HepG2 (cell line): ENCODE measurements around the gene ZNF454. TPM values are rescaled to one million over a fixed set of nuclear protein-coding genes. Genes with fewer than 3 reads are reported as not detected.

ENCODE experiments used
- ARNT2 ChIP-seq: sonication (generic); formaldehyde crosslinking; IDR thresholded peaks from 2 replicates; pipeline ENCODE4 v1.8.0; 2022; ENCODE audit warnings: mild to moderate bottlenecking, low read depth, missing genetic modification reagents, moderate library complexity
- BHLHE40 ChIP-seq: IDR thresholded peaks from 2 replicates; pipeline ENCODE4 v1.6.1; 2011; ENCODE audit warnings: low read length, improper control_type of control experiment
- CBX5 ChIP-seq: sonication (generic); formaldehyde crosslinking; IDR thresholded peaks from 2 replicates; pipeline ENCODE4 v1.4.0; 2020; ENCODE audit warnings: missing genetic modification reagents, borderline replicate concordance
- CEBPB ChIP-seq: IDR thresholded peaks from 2 replicates; pipeline ENCODE4 v1.6.1; 2011; ENCODE audit warnings: low read depth, low read length, improper control_type of control experiment, borderline replicate concordance
- CREB3 ChIP-seq: sonication (generic); formaldehyde crosslinking; IDR thresholded peaks from 2 replicates; pipeline ENCODE4 v1.5.0; 2020; ENCODE audit warnings: missing genetic modification reagents
- DMAP1 ChIP-seq: IDR thresholded peaks from 2 replicates; pipeline ENCODE4 v1.6.1; 2016
- ESRRA ChIP-seq: sonication (generic); formaldehyde crosslinking; IDR thresholded peaks from 2 replicates; pipeline ENCODE4 v1.5.1; 2020; ENCODE audit warnings: mild to moderate bottlenecking, low read depth, missing genetic modification reagents
- FOXA3 ChIP-seq: IDR thresholded peaks from 2 replicates; pipeline ENCODE4 v1.6.1; 2016; ENCODE audit warnings: missing genetic modification reagents, missing compliant biosample characterization
- FOXP1 ChIP-seq, 2 experiments: fragments of 450-650 bp in 1 of 2; IDR thresholded peaks; 2 replicates each; pipeline ENCODE4 v1.6.1; 2017 to 2018; ENCODE audit warnings: antibody characterized with exemption in 1 of 2
- JDP2 ChIP-seq: sonication (generic); formaldehyde crosslinking; IDR thresholded peaks from 2 replicates; pipeline ENCODE4 v1.8.1; 2022; ENCODE audit warnings: missing genetic modification reagents, borderline replicate concordance
- MAFG ChIP-seq: sonication (generic); formaldehyde crosslinking; IDR thresholded peaks from 2 replicates; pipeline ENCODE4 v1.5.1; 2020; ENCODE audit warnings: mild to moderate bottlenecking, missing genetic modification reagents
- MIER2 ChIP-seq: IDR thresholded peaks from 2 replicates; pipeline ENCODE4 v1.6.1; 2016; ENCODE audit warnings: missing biosample characterization, missing genetic modification reagents
- PCBP2 ChIP-seq: fragments of 200-400 bp; formaldehyde crosslinking; optimal IDR thresholded peaks from 2 replicates; pipeline ENCODE3; 2018; ENCODE audit warnings: low read length, low read depth; ENCODE audit not compliant: poor library complexity, severe bottlenecking
- RAD51 ChIP-seq: fragments of 450-650 bp; IDR thresholded peaks from 2 replicates; pipeline ENCODE4 v1.6.1; 2016; ENCODE audit warnings: borderline replicate concordance
- SOX13 ChIP-seq, 3 experiments: fragments of 450-650 bp in 1 of 3; sonication (generic) in 1 of 3; formaldehyde crosslinking in 1 of 3; IDR thresholded peaks in 2 of 3; conservative IDR thresholded peaks in 1 of 3; 2 replicates each; pipeline versions ENCODE4 v1.5.0 to v1.6.1; 2016 to 2020; ENCODE audit warnings: antibody characterized with exemption in 1 of 3, mild to moderate bottlenecking in 1 of 3, missing compliant biosample characterization in 1 of 3, missing genetic modification reagents in 1 of 3, moderate library complexity in 1 of 3
- SP5 ChIP-seq: IDR thresholded peaks from 2 replicates; pipeline ENCODE4 v1.6.1; 2016; ENCODE audit warnings: low read depth, borderline replicate concordance
- TEAD3 ChIP-seq: optimal IDR thresholded peaks from 2 replicates; pipeline ENCODE3; 2016; ENCODE audit warnings: borderline replicate concordance
- WIZ ChIP-seq: sonication (generic); formaldehyde crosslinking; IDR thresholded peaks from 2 replicates; pipeline ENCODE4 v1.5.1; 2020; ENCODE audit warnings: mild to moderate bottlenecking, missing genetic modification reagents
- ZBTB8A ChIP-seq: sonication (generic); formaldehyde crosslinking; IDR thresholded peaks from 2 replicates; pipeline ENCODE4 v1.4.0; 2020; ENCODE audit warnings: mild to moderate bottlenecking, low read depth, missing genetic modification reagents, borderline replicate concordance
- ZFYVE20 ChIP-seq: sonication (generic); formaldehyde crosslinking; IDR thresholded peaks from 2 replicates; pipeline ENCODE4 v1.8.0; 2023; ENCODE audit warnings: low read depth, mild to moderate bottlenecking, moderate library complexity, missing genetic modification reagents, borderline replicate concordance
- ZNF10 ChIP-seq: sonication (generic); formaldehyde crosslinking; IDR thresholded peaks from 2 replicates; pipeline ENCODE4 v1.4.0; 2020; ENCODE audit warnings: mild to moderate bottlenecking, low read depth, missing genetic modification reagents, borderline replicate concordance
- ZNF180 ChIP-seq: sonication (generic); formaldehyde crosslinking; IDR thresholded peaks from 2 replicates; pipeline ENCODE4 v1.4.0; 2020; ENCODE audit warnings: low read depth, missing genetic modification reagents, borderline replicate concordance
- ZNF484 ChIP-seq: sonication (generic); formaldehyde crosslinking; IDR thresholded peaks from 2 replicates; pipeline ENCODE4 v1.5.1; 2020; ENCODE audit warnings: mild to moderate bottlenecking, low read depth, missing genetic modification reagents, borderline replicate concordance
- ZNF557 ChIP-seq: sonication (generic); formaldehyde crosslinking; IDR thresholded peaks from 2 replicates; pipeline ENCODE4 v1.4.0; 2020; ENCODE audit warnings: missing genetic modification reagents
- ZNF724P ChIP-seq: sonication (generic); formaldehyde crosslinking; IDR thresholded peaks from 2 replicates; pipeline ENCODE4 v1.8.0; 2022; ENCODE audit warnings: missing genetic modification reagents, borderline replicate concordance
- ZSCAN29 ChIP-seq: sonication (generic); formaldehyde crosslinking; conservative IDR thresholded peaks from 2 replicates; pipeline ENCODE4 v1.4.0; 2020; ENCODE audit warnings: mild to moderate bottlenecking, missing genetic modification reagents
- polyA plus RNA-seq, 8 experiments: library from polyadenylated mRNA; depleted of rRNA in 3 of 8; stranded (reverse) in 7 of 8; unstranded in 1 of 8; fragments of >200 nt; fragmentation: Illumina TruSeq in 4 of 8; extraction: Trizol in 4 of 8; gene quantifications; 2 replicates each; pipeline versions ENCODE4 v1.2.1 to v1.2.3, GENCODE V29; 2011 to 2016; ENCODE audit warnings: low read depth in 4 of 8, missing spikeins in 1 of 8, mixed read lengths in 1 of 8; ENCODE audit not compliant: insufficient read depth in 1 of 8
- total RNA-seq, 5 experiments: library from RNA; depleted of rRNA; stranded (reverse); fragments of >200 nt; fragmentation: Illumina TruSeq; extraction: Trizol; gene quantifications; 2 replicates each; pipeline ENCODE4 v1.2.3, GENCODE V29; 2016; ENCODE audit warnings: low read depth in 1 of 5
- TF ChIP-seq, protein P1 (sequence below): IDR thresholded peaks from 2 replicates; pipeline ENCODE4 v1.6.1; 2016; ENCODE audit warnings: missing genetic modification reagents, missing compliant biosample characterization
- TF ChIP-seq, protein P2 (sequence below): sonication (generic); formaldehyde crosslinking; IDR thresholded peaks from 2 replicates; pipeline ENCODE4 v1.4.0; 2020; ENCODE audit warnings: missing genetic modification reagents

ZNF454 gene
- total and polyA plus RNA-seq, 2 of the 13 experiments (the other 11 are each of a cell fraction or from before 2014, with no cell fraction given): 0.16 TPM; not detected in 1

GRCh38 chr5:178895615-178896571 lies 45.1 kb upstream of the ZNF454 start, which contains the start of gene ZFP2 (continued):
- TF ChIP-seq CBX5 (CRISPR knock-in tag): no peak
- TF ChIP-seq DMAP1 (CRISPR knock-in tag): peak; percentile 22; the same call in 1 of the 2 replicates
- TF ChIP-seq PCBP2: no peak
- TF ChIP-seq CREB3 (CRISPR knock-in tag): peak; percentile 38; the same call in 1 of the 2 replicates
- TF ChIP-seq ARNT2 (CRISPR knock-in tag): peak; percentile 32; the same call in 1 of the 2 replicates
- TF ChIP-seq ESRRA (CRISPR knock-in tag): no peak
- no peak for TF ChIP-seq SP5 (CRISPR knock-in tag)
- TF ChIP-seq FOXA3 (CRISPR knock-in tag): 0 out of 2 replicates have a peak, but pooled peaks have one; percentile 7
- TF ChIP-seq JDP2: no peak
- TF ChIP-seq, protein P1, sequence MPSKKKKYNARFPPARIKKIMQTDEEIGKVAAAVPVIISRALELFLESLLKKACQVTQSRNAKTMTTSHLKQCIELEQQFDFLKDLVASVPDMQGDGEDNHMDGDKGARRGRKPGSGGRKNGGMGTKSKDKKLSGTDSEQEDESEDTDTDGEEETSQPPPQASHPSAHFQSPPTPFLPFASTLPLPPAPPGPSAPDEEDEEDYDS: no peak
- TF ChIP-seq, protein P2, sequence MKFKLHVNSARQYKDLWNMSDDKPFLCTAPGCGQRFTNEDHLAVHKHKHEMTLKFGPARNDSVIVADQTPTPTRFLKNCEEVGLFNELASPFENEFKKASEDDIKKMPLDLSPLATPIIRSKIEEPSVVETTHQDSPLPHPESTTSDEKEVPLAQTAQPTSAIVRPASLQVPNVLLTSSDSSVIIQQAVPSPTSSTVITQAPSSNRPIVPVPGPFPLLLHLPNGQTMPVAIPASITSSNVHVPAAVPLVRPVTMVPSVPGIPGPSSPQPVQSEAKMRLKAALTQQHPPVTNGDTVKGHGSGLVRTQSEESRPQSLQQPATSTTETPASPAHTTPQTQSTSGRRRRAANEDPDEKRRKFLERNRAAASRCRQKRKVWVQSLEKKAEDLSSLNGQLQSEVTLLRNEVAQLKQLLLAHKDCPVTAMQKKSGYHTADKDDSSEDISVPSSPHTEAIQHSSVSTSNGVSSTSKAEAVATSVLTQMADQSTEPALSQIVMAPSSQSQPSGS (CRISPR knock-in tag): no peak
- no peak for TF ChIP-seq CEBPB
- no peak for TF ChIP-seq BHLHE40
- no peak for TF ChIP-seq ZNF724P (CRISPR knock-in tag)
- no peak for TF ChIP-seq MAFG (CRISPR knock-in tag)
- TF ChIP-seq ZNF10: no peak
- TF ChIP-seq ZNF557 (CRISPR knock-in tag): no peak
- TF ChIP-seq SOX13 (IDR thresholded peaks at IDR 0.05): no peak
- no peak for TF ChIP-seq SOX13 (CRISPR knock-in tag; conservative IDR thresholded peaks at IDR 0.05 in 1 of 2, IDR thresholded peaks at IDR 0.05 in 1 of 2)
- TF ChIP-seq RAD51: no peak
- no peak for TF ChIP-seq MIER2 (CRISPR knock-in tag)
- no peak for TF ChIP-seq ZNF484 (CRISPR knock-in tag)
- TF ChIP-seq ZSCAN29 (CRISPR knock-in tag): no peak
- TF ChIP-seq TEAD3 (CRISPR knock-in tag): no peak
- no peak for TF ChIP-seq ZNF180 (CRISPR knock-in tag)
- TF ChIP-seq FOXP1 (IDR thresholded peaks at IDR 0.05): no peak
- TF ChIP-seq FOXP1 (CRISPR knock-in tag; IDR thresholded peaks at IDR 0.05): no peak
- TF ChIP-seq WIZ: no peak
- TF ChIP-seq ZFYVE20 (CRISPR knock-in tag): no peak
- TF ChIP-seq ZBTB8A: no peak
